SKM-1 (cell line): Measurements from ENCODE around the gene SV2C.

ENCODE experiments used
- DNase-seq: peaks from one replicate; lab custom pipeline; 2025; ENCODE audit not compliant: unreplicated experiment; lab: John Stamatoyannopoulos, UW

Gene SV2C

DNA sequence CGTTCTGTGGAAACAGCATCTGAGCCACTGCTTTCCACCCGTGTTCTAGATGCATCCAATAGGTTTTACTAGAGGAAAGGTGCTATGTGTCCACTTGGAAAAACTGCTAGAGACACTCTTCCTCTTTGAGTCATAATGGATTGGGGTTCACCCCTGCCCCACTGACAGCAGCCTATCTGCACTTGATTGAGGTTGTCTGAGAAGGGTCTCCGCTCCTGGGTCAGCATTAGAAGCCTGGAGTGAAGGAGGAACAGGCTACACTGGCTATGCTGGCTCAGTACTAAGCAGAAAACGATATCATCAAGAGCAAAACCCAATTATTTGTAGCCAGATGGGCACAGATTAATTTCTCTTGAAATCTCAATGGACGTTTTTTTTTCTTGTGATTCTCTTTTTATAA, 167.3 kb downstream of the SV2C start:
- no peak for DNase-seq

- no peak for DNase-seq
Observed at GRCh38 chr5:76251656-76252055, 168.5 kb downstream of the SV2C start.

- no peak for DNase-seq
Observed at GRCh38 chr5:76252437-76252836, 169.3 kb downstream of the SV2C start.

DNA sequence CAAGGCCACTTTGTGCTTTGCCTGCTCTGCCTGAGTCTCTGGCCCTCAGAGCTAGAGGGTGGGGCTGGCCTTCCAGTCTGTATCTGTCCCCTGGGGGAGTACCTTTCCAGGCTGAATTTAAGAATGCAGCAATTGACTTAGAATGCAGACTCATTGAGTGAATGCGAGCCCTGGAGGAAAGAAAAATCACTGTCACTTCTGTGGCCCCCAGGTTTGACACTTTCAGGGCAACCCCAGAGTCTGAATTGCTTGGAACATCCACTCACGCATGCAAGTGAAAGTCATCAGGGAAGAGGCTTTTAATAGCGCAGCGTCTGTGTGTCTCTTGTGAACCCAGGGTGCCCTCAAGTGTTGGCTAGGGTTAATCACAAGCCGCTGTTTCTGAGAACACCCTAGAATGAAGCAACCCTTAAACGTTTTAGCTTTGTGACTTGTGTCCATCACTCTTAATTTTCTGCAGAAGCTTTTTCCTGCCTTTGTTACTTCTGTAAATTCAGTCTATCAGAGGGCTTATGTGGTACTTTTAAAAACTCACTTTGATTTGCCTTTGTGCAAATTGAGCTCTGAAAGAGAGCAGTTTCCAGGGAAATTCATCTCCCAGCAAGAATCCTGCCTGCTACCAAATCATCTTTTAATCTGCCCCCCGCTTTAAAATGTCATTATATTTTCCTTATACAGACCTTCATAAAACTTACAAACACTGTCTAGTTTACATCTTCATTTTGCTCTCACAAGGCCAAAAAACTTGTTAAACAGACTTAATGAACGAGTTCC, 173.1 kb downstream of the SV2C start:
- peak; percentile 74 for DNase-seq

GRCh38 chr5:76257225-76257833, 174.1 kb downstream of the SV2C start:
- DNase-seq = no peak

GRCh38 chr5:76257897-76258296, 174.7 kb downstream of the SV2C start:
- no peak for DNase-seq

GRCh38 chr5:76264681-76265080, 181.5 kb downstream of the SV2C start:
- no peak for DNase-seq

- DNase-seq = no peak
Observed at GRCh38 chr5:76269259-76269931, 186.2 kb downstream of the SV2C start.

DNA sequence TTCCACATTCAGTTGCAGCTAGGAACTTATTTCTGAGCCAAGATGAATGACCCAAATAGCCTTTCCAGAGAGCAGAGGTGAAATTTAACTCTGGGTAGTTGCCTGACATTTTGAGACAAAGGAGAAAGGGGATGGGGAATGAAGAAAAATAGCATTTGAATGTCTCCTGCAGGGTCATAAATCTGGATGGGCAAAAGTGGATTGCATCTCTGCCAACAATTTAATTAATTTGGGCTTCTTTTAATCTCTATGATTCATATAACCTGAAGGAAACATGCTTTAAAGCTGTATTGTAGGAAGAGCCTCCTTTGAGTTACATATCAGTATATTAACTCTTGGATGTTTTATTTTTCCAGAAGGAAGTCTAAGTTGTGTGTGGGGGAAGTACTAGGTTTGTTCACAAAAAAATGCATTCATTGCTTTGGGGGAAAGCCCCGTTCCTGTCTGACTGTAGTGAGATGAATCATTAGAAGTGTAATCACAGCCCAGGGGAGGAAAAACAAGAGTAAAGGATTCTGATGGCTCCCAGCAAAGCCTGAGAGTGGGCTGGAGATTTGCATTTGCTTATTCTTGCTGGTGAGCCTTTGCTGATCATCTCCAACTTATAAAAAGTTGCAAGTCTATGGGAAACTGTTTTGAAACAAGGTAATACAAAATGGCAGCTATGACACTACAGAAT, 186.9 kb downstream of the SV2C start:
- no peak for DNase-seq

DNA sequence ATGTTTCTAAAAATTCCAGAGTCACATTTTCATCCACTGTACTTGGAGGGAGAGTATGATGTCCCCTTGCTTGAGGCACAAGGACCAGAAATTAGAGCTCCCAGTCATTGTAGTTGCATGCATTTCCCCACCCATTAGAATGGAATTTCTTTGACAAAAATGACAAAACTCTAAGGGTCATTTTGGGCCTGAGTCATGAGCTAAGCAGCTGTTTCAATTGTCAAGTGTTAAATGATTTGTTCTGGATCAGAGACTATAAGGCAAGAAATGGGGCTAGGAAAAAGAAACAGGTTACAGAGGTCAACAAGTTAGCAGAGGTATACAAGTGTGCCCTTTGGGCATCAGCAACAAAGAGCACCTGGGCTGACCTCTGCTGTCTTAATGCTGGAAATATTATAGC, 188.7 kb downstream of the SV2C start:
- no peak for DNase-seq

DNA sequence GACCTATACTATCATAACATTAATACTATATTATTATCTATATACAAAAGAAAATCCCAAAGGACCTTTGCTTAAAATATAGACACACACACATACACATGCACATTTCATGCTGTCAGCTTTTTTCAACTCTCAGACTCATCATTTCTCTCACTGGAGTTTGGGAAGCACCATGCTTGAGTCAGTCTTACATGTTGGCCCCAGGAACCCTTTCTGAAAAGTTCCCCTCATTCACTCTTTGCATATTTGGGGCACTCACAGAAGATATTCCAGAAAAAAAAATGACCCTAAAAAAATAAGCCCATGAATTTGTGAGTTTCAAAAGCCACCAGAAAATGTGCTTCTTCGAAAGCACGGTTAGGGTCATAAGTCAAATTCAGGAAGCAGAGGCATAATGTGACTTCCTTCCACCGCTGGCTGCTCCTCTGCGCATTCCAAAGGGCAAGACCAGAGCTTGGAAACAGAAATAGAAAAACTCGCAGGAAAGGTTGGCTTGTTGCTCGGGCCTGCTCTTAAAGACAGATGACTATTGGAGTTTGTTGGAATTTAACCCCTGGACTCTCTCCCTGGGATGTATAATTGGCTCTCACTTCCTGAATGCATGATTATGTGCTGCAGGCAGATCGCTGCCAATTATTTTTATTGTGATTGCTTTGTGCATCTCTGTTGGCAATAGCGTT, 190.2 kb downstream of the SV2C start:
- DNase-seq = no peak

DNA sequence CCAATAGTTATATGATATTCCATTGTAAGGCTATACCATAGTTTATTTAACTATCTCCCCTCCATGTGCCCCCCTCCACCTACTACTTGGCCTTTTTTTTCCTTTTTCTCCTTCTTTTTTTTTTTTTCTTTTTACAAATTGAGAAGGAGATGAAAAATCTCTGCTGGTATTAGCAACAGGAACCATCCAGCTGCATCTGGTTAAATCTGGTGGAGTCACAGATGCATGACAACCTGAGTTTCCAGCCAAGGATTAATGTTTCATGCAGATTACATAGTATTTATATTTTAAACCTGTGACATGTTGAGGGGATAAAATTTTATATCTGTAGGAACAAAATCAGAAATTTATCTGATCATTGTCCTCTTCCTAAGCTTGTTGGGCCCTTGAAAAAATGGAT, 191.4 kb downstream of the SV2C start:
- DNase-seq = no peak

GRCh38 chr5:76277736-76278135, 194.6 kb downstream of the SV2C start:
- no peak for DNase-seq

DNA sequence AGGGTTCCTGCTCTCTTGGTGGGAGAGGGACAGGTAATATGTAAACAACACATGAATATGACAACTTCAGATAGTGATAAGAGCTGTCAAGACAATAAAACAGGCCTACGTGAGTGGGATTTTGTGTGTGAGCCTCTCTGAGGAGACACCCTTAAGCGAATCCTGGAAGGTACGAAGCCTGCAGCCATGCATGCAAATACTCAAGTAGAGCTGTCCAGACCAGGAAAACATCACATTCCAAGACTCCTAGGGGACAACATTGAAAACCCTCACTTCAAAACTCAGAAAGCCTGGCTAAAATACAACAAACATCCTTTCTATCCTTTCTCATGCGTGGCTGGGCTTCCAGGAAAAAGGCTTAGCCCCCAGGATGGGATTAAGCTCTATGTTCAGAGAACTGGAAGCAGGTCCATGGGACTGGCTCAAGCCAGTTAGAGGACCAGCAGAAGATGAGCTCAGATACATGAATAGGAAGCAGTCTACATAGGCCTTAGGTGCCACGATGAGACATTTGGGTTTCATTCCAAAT, 195.1 kb downstream of the SV2C start:
- DNase-seq = no peak

DNA sequence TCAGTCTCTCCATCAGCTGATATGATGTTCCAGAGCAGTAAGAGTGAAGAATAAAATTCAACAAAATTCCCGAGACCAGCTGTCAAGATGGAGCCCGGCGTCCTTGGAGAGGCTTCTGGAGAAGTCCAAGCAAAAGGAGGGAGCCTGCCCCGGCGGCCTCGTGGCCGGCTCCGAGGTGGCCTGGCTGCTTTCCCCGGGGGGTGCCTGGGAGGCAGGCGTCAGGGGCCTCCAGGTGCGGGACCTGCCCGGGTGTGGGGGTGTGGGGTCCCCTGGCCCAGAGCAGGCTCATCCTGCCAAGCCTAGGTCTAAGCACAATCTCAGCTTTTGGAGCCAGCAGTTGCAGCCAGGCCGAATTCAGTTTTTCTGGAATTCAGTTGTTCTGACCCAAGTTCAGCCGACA, 197.3 kb downstream of the SV2C start:
- DNase-seq = no peak

GRCh38 chr5:76283670-76284069, 200.5 kb downstream of the SV2C start:
- no peak for DNase-seq

DNA sequence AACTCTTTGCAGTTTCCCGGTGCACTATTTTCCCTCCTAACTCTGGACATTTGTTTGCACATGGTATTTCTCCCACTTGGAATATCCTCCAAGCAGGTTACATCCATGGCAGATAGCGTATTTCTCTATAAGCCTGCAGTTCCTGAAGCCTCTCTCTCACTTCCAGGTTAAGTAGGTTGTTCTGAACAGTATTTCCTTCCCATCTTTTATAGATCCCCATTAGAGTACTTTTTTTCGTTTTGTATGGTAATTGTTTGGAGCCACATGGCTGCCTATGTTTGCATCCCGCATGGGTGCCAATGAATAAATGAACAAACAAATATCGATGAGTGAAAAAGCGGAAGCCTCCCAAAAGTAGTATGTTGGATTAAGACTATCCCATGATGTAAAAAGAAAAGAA, 206.5 kb downstream of the SV2C start:
- no peak for DNase-seq

- DNase-seq = no peak
Observed at GRCh38 chr5:76290321-76290757, 207.2 kb downstream of the SV2C start.

- no peak for DNase-seq
Observed at GRCh38 chr5:76291305-76292077, 208.3 kb downstream of the SV2C start.
